Measurements from ENCODE around the gene KDELR1. TPM values are rescaled to one million over a fixed set of nuclear protein-coding genes. Genes with fewer than 3 reads are reported as not detected.

Gene KDELR1
- polyA plus RNA-seq (ENCODE audit: insufficient read depth in 1 of 5, insufficient read length in 5 of 5, low replicate concordance in 1 of 5) = 100 to 1,000 TPM; 141 to 191 (median 175) TPM
- long read RNA-seq, donor 1, transcript KDELR1-201 (5 exons, 1,557 nt) = major isoform, 91 of 303 reads
- long read RNA-seq, donor 1, transcript KDELR1-203 (4 exons, 1,594 nt) = minor isoform, 6 of 303 reads
- long read RNA-seq, donor 1, partial matches to known transcripts = 152 of 303 reads
- long read RNA-seq, donor 1, other reads (novel, unspliced or antisense) = 49 of 303 reads
- long read RNA-seq, donor 2, transcript KDELR1-201 (5 exons, 1,557 nt) = major isoform, 53 of 57 reads
- long read RNA-seq, donor 2, partial matches to known transcripts = 0 of 57 reads
- long read RNA-seq, donor 2, other reads (novel, unspliced or antisense) = 0 of 57 reads
- long read RNA-seq, donor 3, transcript KDELR1-201 (5 exons, 1,557 nt) = major isoform, 83 of 93 reads
- long read RNA-seq, donor 3, partial matches to known transcripts = 6 of 93 reads
- long read RNA-seq, donor 3, other reads (novel, unspliced or antisense) = 0 of 93 reads
- long read RNA-seq, donor 4, transcript KDELR1-201 (5 exons, 1,557 nt) = major isoform, 43 of 55 reads
- long read RNA-seq, donor 4, partial matches to known transcripts = 8 of 55 reads
- long read RNA-seq, donor 4, other reads (novel, unspliced or antisense) = 0 of 55 reads
- long read RNA-seq, donor 5, transcript KDELR1-203 (4 exons, 1,594 nt) = minor isoform, 8 of 71 reads
- long read RNA-seq, donor 5, transcript KDELR1-201 (5 exons, 1,557 nt) = major isoform, 45 of 71 reads
- long read RNA-seq, donor 5, partial matches to known transcripts = 13 of 71 reads
- long read RNA-seq, donor 5, other reads (novel, unspliced or antisense) = 0 of 71 reads
- long read RNA-seq, donor 6, transcript KDELR1-201 (5 exons, 1,557 nt) = major isoform, 81 of 99 reads
- long read RNA-seq, donor 6, partial matches to known transcripts = 14 of 99 reads
- long read RNA-seq, donor 6, other reads (novel, unspliced or antisense) = 0 of 99 reads
- long read RNA-seq, donor 7, transcript KDELR1-201 (5 exons, 1,557 nt) = major isoform, 60 of 79 reads
- long read RNA-seq, donor 7, partial matches to known transcripts = 17 of 79 reads
- long read RNA-seq, donor 7, other reads (novel, unspliced or antisense) = 0 of 79 reads
- long read RNA-seq, donor 8, transcript KDELR1-201 (5 exons, 1,557 nt) = major isoform, 31 of 66 reads
- long read RNA-seq, donor 8, partial matches to known transcripts = 33 of 66 reads
- long read RNA-seq, donor 8, other reads (novel, unspliced or antisense) = 0 of 66 reads

- DNase-seq = peak; percentile 80 to 85
These were observed at the start of gene KDELR1 for GRCh38 chr19:48391100-48392005. Gene KDELR1 (minus strand): TSS chr19:48391551. CDS start chr19:48391358, 193 bp downstream.

- DNase-seq = no peak
These were observed 45.2 kb upstream of the KDELR1 start for GRCh38 chr19:48436586-48436985.

GRCh38 chr19:48433337-48433736, 42.0 kb upstream of the KDELR1 start:
- DNase-seq = no peak

GRCh38 chr19:48428670-48429069, 37.3 kb upstream of the KDELR1 start:
- no peak for DNase-seq

GRCh38 chr19:48424694-48425219, 33.4 kb upstream of the KDELR1 start:
- DNase-seq = no peak

GRCh38 chr19:48421548-48421947, 30.2 kb upstream of the KDELR1 start:
- DNase-seq = no peak

- DNase-seq = no peak
These were observed 28.0 kb upstream of the KDELR1 start for GRCh38 chr19:48419158-48419920.

- no peak for DNase-seq
These were observed 27.1 kb upstream of the KDELR1 start for GRCh38 chr19:48418317-48419064.

GRCh38 chr19:48417421-48417820, 26.1 kb upstream of the KDELR1 start:
- no peak for DNase-seq

- no peak for DNase-seq
These were observed 24.5 kb upstream of the KDELR1 start for GRCh38 chr19:48415806-48416221.

GRCh38 chr19:48415395-48415794, 24.0 kb upstream of the KDELR1 start:
- no peak for DNase-seq

GRCh38 chr19:48413879-48414587, 22.7 kb upstream of the KDELR1 start:
- no peak for DNase-seq

GRCh38 chr19:48405850-48406249, 14.5 kb upstream of the KDELR1 start:
- no peak for DNase-seq

- DNase-seq = no peak
These were observed 13.8 kb upstream of the KDELR1 start for GRCh38 chr19:48405010-48405659.

GRCh38 chr19:48403606-48404005, 12.3 kb upstream of the KDELR1 start:
- DNase-seq = no peak

GRCh38 chr19:48401287-48401686, 9.9 kb upstream of the KDELR1 start:
- no peak for DNase-seq

- no peak for DNase-seq
These were observed 8.8 kb upstream of the KDELR1 start for GRCh38 chr19:48400018-48400742.

Measured in right lung (tissue), 10 donors.